Measurements from ENCODE around the gene SNRK. TPM values are rescaled to one million over a fixed set of nuclear protein-coding genes. Genes with fewer than 3 reads are reported as not detected.

SNRK gene
- total and polyA plus RNA-seq, 2 experiments from 2014 or later = 5.5 to 18.8 TPM

GRCh38 chr3:43281020-43281419 lies 5.3 kb upstream of the SNRK start (continued):
- TF ChIP-seq ZNF462 (CRISPR knock-in tag; IDR thresholded peaks at IDR 0.05) (no peak), POLR2AphosphoS5 (IDR thresholded peaks at IDR 0.05; ENCODE audit: low read depth) (no peak), REST (IDR thresholded peaks at IDR 0.05; ENCODE audit: unreplicated experiment) (no peak), EZH2 (IDR thresholded peaks at IDR 0.05; ENCODE audit: low read depth, unreplicated experiment) (no peak), ETS1 (IDR thresholded peaks at IDR 0.05) (no peak)

All from GM23338 (cell line).